ENCODE measurements around the gene PCNT.

Gene PCNT

GRCh38 chr21:46320331-46320801 is 3.6 kb upstream of the PCNT start:
- DNase-seq (ENCODE audit: low spot score), result no peak
- TF ChIP-seq CTCF (IDR thresholded peaks at IDR 0.05; ENCODE audit: extremely low read depth, missing control alignments), result no peak

DNA sequence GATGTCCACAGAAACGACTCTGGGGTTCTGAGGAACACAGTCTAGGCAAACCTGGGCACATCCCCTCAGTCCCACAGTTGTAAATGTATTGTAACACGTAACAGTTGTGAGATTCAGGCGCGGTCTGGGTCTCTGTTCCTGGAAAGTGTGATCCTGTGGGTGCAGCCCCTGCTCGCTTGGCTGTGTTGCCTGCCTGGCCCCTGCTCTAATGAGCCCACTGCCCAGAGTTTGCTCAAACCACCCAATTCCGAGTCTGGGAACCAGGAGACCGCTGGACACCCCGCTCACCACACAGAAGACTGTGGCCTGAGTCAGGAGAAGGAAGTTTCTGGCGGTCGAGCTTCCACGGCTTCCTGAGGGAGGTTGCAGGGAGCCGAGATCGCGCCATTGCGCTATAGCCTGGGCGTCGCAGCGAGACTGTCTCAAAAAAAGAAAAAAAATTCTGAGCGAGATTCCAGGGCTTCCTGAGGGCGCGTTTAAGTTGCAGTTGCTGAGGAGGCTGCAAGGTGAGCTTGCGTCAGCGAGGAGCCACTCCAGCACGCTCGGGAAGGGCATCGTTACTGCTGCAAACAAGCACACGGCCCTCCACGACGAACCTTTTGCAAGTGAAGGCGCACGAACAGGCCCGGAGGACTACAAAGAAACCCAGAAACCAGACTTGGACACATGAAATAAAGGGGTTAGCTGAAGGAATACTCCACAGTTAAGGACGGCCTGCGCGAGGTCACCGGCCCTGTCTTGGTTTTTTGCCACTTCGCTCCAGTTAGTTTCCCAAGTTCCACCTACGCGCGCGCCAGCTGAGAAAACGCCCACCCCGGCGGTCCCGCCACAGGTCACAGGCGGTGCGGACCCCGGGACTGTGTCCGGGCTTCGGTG is 1.4 kb upstream of the PCNT start:
- peak; percentile 7 for DNase-seq (ENCODE audit: low spot score)
- no peak for TF ChIP-seq CTCF (IDR thresholded peaks at IDR 0.05; ENCODE audit: extremely low read depth, missing control alignments)

DNA sequence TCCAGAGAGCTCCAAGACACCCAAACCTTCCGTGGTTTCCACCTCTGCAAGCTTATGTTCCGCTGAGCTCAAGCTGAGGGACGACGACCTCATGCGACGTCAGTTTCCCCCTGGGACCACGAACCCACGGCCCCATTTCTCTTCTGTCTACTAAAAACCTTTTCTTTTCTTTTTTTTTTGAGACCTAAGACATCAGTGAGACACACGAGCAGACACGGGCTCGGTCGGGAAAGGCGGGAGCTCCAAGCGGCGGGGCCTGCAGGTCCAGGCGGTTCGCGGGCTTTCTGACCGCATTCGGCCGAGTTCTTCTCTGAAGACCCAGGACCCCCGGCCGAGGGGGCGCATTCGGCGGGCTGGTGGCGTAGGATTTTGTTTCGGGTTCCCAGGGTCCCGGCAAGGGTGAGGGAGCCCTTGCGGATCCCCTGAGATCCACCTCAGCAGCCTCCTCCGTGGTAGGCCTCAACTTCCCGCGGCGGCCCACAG is 688 bp upstream of the PCNT start:
- no peak for DNase-seq (ENCODE audit: low spot score)

DNA sequence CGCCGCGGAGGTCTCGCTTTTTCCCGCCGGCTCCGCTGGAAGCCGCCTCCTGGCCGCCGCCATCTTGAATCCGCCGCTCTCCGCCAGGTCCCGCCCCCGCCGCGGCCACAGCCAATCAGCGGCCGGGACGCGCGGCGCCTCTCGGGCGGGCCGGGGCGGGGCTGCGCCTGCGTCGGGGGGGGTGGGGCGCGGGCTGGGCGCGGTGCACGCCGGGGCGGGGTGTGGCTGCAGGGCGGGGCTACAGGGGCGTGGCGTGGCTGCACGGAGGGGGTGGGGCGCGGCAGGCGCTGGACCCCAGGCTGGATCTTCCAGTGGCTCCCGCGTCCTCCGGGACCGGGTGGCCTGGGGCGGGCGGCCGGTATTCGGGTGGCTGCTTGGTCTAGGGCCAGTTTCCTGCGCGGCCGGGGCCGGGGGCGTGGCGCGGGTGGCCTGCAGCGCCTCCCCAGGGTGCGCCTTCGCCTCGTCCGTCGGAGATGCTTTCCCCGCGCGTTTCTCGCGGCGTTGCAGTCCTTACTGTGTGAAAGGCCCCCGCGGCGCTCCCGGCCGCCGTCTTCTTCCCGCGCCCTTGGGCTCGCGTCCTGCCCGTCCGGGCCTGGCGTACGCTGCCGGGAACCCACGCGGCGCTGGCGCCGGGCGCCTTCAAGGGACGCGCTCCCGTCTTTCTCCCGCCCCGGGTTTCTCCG is 575 bp downstream of the PCNT start:
- no peak for TF ChIP-seq CTCF (IDR thresholded peaks at IDR 0.05; ENCODE audit: extremely low read depth, missing control alignments)

More for the DNA sequence above, 688 bp upstream of the PCNT start:
- no peak for TF ChIP-seq CTCF (IDR thresholded peaks at IDR 0.05; ENCODE audit: extremely low read depth, missing control alignments)

GRCh38 chr21:46325073-46325912 is 1.3 kb downstream of the PCNT start:
- no peak for TF ChIP-seq CTCF (IDR thresholded peaks at IDR 0.05; ENCODE audit: extremely low read depth, missing control alignments)
- DNase-seq (ENCODE audit: low spot score), result peak; percentile 61

More for the DNA sequence above, 575 bp downstream of the PCNT start:
- peak; percentile 99 for DNase-seq (ENCODE audit: low spot score)

DNA sequence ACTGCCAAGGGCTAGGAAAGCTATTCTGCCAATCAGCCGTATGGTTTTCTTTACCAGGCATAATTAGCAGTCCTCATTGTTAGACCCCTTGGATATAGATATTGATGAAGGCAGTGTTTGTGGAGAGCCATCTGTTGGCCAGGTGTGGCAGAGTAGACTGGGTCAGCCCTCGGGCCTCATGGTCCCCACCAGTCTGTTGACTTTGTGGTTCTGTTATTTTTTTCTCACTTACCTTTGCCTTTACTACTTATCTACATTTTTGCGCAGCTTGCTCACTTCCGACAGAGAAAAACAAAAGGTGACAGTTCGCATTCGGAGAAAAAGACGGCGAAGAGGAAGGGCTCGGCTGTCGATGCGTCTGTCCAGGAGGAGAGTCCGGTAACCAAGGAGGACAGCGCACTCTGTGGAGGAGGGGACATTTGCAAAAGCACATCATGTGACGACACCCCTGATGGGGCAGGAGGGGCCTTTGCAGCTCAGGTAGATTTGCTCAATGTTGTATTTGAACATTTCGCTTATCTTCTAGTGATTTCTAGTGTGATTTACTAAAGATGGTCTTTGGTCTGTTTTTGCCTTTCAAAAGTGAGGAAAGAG is 2.3 kb downstream of the PCNT start:
- DNase-seq (ENCODE audit: low spot score), result no peak
- TF ChIP-seq CTCF (IDR thresholded peaks at IDR 0.05; ENCODE audit: extremely low read depth, missing control alignments), result peak; percentile 20

All from GM20000 (cell line).